Measurements from ENCODE around the gene AGAP1.

GRCh38 chr2:236047886-236048540 is 554.2 kb downstream of the AGAP1 start:
- no peak for TF ChIP-seq CTCF (IDR thresholded peaks at IDR 0.05; ENCODE audit: low read depth, low read length, missing input control)
- no peak for TF ChIP-seq MAX (IDR thresholded peaks at IDR 0.05)
- TF ChIP-seq RXRA (IDR thresholded peaks at IDR 0.05), result no peak
- no peak for TF ChIP-seq FOXA2 (IDR thresholded peaks at IDR 0.05)
- no peak for TF ChIP-seq REST (IDR thresholded peaks at IDR 0.05)

Measured in liver (tissue), 3 donors.